OCI-LY7 (cell line): Measurements from ENCODE around the gene PPP1R12C. TPM values are rescaled to one million over a fixed set of nuclear protein-coding genes. Genes with fewer than 3 reads are reported as not detected.

Experiments used
- BruUV-seq: library from RNA; stranded (reverse); fragments of 400-500 nt; replicated peaks from 2 replicates; lab custom pipeline; 2021; lab: Mats Ljungman, UMichigan
- CTCF ChIA-PET: fragments of 300-600 bp; sonication (Branson Sonifier 250); formaldehyde crosslinking; loops from one replicate; lab custom pipeline; 2022; ENCODE audit warnings: antibody characterized with exemption; ENCODE audit not compliant: unreplicated experiment; lab: Charles Lee
- POLR2A ChIA-PET: fragments of 300-600 bp; sonication (Branson Sonifier 250); formaldehyde crosslinking; loops from one replicate; lab custom pipeline; 2022; ENCODE audit warnings: antibody characterized with exemption; lab: Charles Lee
- DNase-seq: peaks from one replicate; pipeline ENCODE4 v3.0.0-alpha.2; 2015; ENCODE audit warnings: low spot score
- H2AFZ ChIP-seq: fragments of 200-600 bp; sonication (generic), shearing (Covaris generic); 2 replicates; pipeline ENCODE4 v1.6.1; 2014; ENCODE audit warnings: mild to moderate bottlenecking, antibody characterized with exemption, low read length, moderate library complexity
- H3K27ac ChIP-seq: fragments of 200-600 bp; sonication (generic); 2 replicates; pipeline ENCODE4 v1.5.1; 2014; ENCODE audit warnings: mixed run types, low read depth, mild to moderate bottlenecking, moderate library complexity, low read length, inconsistent platforms; ENCODE audit not compliant: poor library complexity, severe bottlenecking
- H3K36me3 ChIP-seq: fragments of 200-600 bp; sonication (generic); 2 replicates; pipeline ENCODE4 v1.6.1; 2014; ENCODE audit warnings: mild to moderate bottlenecking, antibody characterized with exemption, low read length, moderate library complexity, mixed read lengths; ENCODE audit not compliant: insufficient read depth
- H3K4me1 ChIP-seq: fragments of 200-600 bp; sonication (generic); 2 replicates; pipeline ENCODE4 v1.5.1; 2014; ENCODE audit warnings: mild to moderate bottlenecking, low read length; ENCODE audit not compliant: insufficient read depth, poor library complexity, severe bottlenecking
- H3K4me2 ChIP-seq: fragments of 200-600 bp; sonication (generic); 2 replicates; pipeline ENCODE4 v1.6.1; 2014; ENCODE audit warnings: mild to moderate bottlenecking, low read length
- H3K4me3 ChIP-seq: fragments of 200-600 bp; sonication (generic); 2 replicates; pipeline ENCODE4 v1.5.1; 2014; ENCODE audit warnings: mild to moderate bottlenecking, low read depth, low read length; ENCODE audit not compliant: poor library complexity, severe bottlenecking
- H3K79me2 ChIP-seq: fragments of 200-600 bp; sonication (generic); 2 replicates; pipeline ENCODE4 v1.6.1; 2016; ENCODE audit warnings: low read depth, mild to moderate bottlenecking, low read length, moderate library complexity, mixed read lengths; ENCODE audit not compliant: insufficient read depth
- H3K9me2 ChIP-seq: fragments of 200-600 bp; sonication (generic); 2 replicates; pipeline ENCODE4 v1.6.1; 2016; ENCODE audit warnings: mild to moderate bottlenecking, low read length, mixed read lengths; ENCODE audit not compliant: insufficient read depth
- H3K9me3 ChIP-seq: fragments of 200-600 bp; sonication (generic); 2 replicates; pipeline ENCODE4 v1.6.1; 2014; ENCODE audit warnings: mild to moderate bottlenecking, mixed run types, low read length, mixed read lengths
- H4K20me1 ChIP-seq: fragments of 200-600 bp; sonication (generic); 2 replicates; pipeline ENCODE4 v1.6.1; 2014; ENCODE audit warnings: mild to moderate bottlenecking, antibody characterized with exemption, low read length, moderate library complexity, mixed read lengths; ENCODE audit not compliant: insufficient read depth
- EZH2phosphoT487 ChIP-seq: fragments of 200-600 bp; sonication (generic); IDR thresholded peaks from 2 replicates; pipeline ENCODE4 v1.6.1; 2018; ENCODE audit warnings: low read depth, borderline replicate concordance, mild to moderate bottlenecking, mixed run types, antibody characterized with exemption, low read length, moderate library complexity, mixed read lengths
- intact Hi-C: fragments of 100-400 bp; cut with micrococcal nuclease; formaldehyde crosslinking; loops from one replicate; pipeline ENCODE4 v1.10.0; 2022; ENCODE audit not compliant: unreplicated experiment
- total RNA-seq, 2 experiments: library from RNA; depleted of rRNA in 1 of 2; stranded (reverse); fragments of >200 nt in 1 of 2; shearing (Covaris generic) in 1 of 2; gene quantifications; 2 replicates each; pipeline ENCODE4 v1.2.3, GENCODE V29; 2014 to 2022
- TF ChIP-seq, protein P1 (sequence below): fragments of 200-600 bp; sonication (generic); conservative IDR thresholded peaks from 2 replicates; pipeline ENCODE4 v1.5.1; 2014; ENCODE audit warnings: mild to moderate bottlenecking, antibody characterized with exemption, low read length, moderate library complexity, mixed read lengths

PPP1R12C gene
- total RNA-seq, 2 experiments from 2014 or later: 177 to 211 TPM

- ChIA-PET CTCF (no interaction called here), POLR2A (interaction anchor here (0.6 kb wide), 1 partner anchor 878 kb away, joined by 4 read pairs; the partner anchor contains the start of gene TSEN34)
- H3K9me3 ChIP-seq: no peaks in the 10 kb centered on the region
- no peak overlapping the region for H2AFZ ChIP-seq
- H3K4me3 ChIP-seq: no peak overlapping the region
- peak overlapping the region; percentile 32; the same call in 1 of the 2 replicates for H3K4me2 ChIP-seq
- no peak for DNase-seq
- no peaks in the 10 kb centered on the region for H4K20me1 ChIP-seq
- H3K79me2 ChIP-seq: no peaks in the 10 kb centered on the region
- no peaks in the 10 kb centered on the region for H3K36me3 ChIP-seq
- no peak for TF ChIP-seq EZH2phosphoT487
- TF ChIP-seq, protein P1, sequence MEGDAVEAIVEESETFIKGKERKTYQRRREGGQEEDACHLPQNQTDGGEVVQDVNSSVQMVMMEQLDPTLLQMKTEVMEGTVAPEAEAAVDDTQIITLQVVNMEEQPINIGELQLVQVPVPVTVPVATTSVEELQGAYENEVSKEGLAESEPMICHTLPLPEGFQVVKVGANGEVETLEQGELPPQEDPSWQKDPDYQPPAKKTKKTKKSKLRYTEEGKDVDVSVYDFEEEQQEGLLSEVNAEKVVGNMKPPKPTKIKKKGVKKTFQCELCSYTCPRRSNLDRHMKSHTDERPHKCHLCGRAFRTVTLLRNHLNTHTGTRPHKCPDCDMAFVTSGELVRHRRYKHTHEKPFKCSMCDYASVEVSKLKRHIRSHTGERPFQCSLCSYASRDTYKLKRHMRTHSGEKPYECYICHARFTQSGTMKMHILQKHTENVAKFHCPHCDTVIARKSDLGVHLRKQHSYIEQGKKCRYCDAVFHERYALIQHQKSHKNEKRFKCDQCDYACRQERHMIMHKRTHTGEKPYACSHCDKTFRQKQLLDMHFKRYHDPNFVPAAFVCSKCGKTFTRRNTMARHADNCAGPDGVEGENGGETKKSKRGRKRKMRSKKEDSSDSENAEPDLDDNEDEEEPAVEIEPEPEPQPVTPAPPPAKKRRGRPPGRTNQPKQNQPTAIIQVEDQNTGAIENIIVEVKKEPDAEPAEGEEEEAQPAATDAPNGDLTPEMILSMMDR: no peak
- no peak overlapping the region for H3K27ac ChIP-seq
- H3K4me1 ChIP-seq: peaks cover 19% of the 10 kb centered on the region
- no TSS peak for BruUV-seq
- intact Hi-C loops: no loop called here
- H3K9me2 ChIP-seq: no peaks in the 10 kb centered on the region
These were observed 48.2 kb downstream of the PPP1R12C start for GRCh38 chr19:55068950-55069864.

DNA sequence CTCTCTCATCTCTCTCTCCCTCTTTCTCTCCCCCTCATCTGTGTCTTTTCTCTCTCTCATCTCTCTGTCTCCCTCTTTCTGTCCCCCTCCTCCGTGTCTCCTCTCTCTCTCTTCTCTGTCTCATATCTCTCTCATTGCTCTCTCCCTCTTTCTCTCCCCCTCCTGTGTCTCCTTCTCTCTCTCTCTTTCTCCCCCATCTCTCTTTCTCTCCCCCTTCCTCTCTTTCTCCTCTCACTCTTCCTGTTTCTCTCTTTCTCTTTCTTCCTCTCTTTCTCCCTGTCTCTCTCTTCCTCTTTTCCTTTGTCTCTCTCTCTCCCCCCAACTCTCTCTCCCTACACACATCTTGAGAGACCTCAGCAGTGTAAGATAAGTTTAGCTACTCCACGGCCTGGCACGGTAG is 49.6 kb downstream of the PPP1R12C start:
- Histone ChIP-seq H3K27ac (no peak overlapping the region), H3K4me1 (peaks cover 19% of the 10 kb centered on the region), H3K4me3 (no peak overlapping the region), H3K9me2 (no peaks in the 10 kb centered on the region), H4K20me1 (no peaks in the 10 kb centered on the region), H3K9me3 (no peaks in the 10 kb centered on the region), H2AFZ (no peak overlapping the region), H3K4me2 (no peak overlapping the region), H3K36me3 (no peaks in the 10 kb centered on the region), H3K79me2 (no peaks in the 10 kb centered on the region)
- no peak for DNase-seq
- no peak for TF ChIP-seq EZH2phosphoT487
- TF ChIP-seq, protein P1: no peak
- CTCF ChIA-PET: no interaction called here
- BruUV-seq: no TSS peak
- POLR2A ChIA-PET: no interaction called here
- intact Hi-C loops: no loop called here
